ENCODE data around the gene PFDN1.

Gene PFDN1

GRCh38 chr5:140336388-140336787 lies 33.5 kb upstream of the PFDN1 start:
- Histone ChIP-seq H3K4me3 (replicated peaks; ENCODE audit: insufficient read depth, low read length) (no peak overlapping the region), H3K27ac (replicated peaks) (no peak overlapping the region), H3K27me3 (ENCODE audit: insufficient read depth, poor library complexity, severe bottlenecking) (no peaks in the 10 kb centered on the region)
- no peak for DNase-seq (ENCODE audit: low read depth in 1 of 2, low spot score in 1 of 2)
- TF ChIP-seq GABPA (IDR thresholded peaks at IDR 0.05; ENCODE audit: low read depth) (no peak), POLR2AphosphoS5 (IDR thresholded peaks at IDR 0.05; ENCODE audit: low read depth) (no peak), REST (IDR thresholded peaks at IDR 0.05; ENCODE audit: insufficient replicate concordance, low read depth) (no peak), SPI1 (IDR thresholded peaks at IDR 0.05; ENCODE audit: borderline replicate concordance, low read depth) (no peak), CTCF (IDR thresholded peaks at IDR 0.05; ENCODE audit: insufficient read depth, low read length) (no peak)

- TF ChIP-seq GABPA (IDR thresholded peaks at IDR 0.05; ENCODE audit: low read depth) = no peak
- TF ChIP-seq REST (IDR thresholded peaks at IDR 0.05; ENCODE audit: insufficient replicate concordance, low read depth) = no peak
- TF ChIP-seq CTCF (IDR thresholded peaks at IDR 0.05; ENCODE audit: insufficient read depth, low read length) = no peak
- no peak for TF ChIP-seq SPI1 (IDR thresholded peaks at IDR 0.05; ENCODE audit: borderline replicate concordance, low read depth)
- no peak for TF ChIP-seq POLR2AphosphoS5 (IDR thresholded peaks at IDR 0.05; ENCODE audit: low read depth)
- Histone ChIP-seq H3K27me3 (ENCODE audit: insufficient read depth, poor library complexity, severe bottlenecking) (no peaks in the 10 kb centered on the region), H3K27ac (replicated peaks) (no peak overlapping the region), H3K4me3 (replicated peaks; ENCODE audit: insufficient read depth, low read length) (no peak overlapping the region)
- no peak for DNase-seq (ENCODE audit: low read depth in 1 of 2, low spot score in 1 of 2)
Measured at GRCh38 chr5:140331638-140332037, 28.7 kb upstream of the PFDN1 start.

GRCh38 chr5:140329739-140330481 lies 27.0 kb upstream of the PFDN1 start:
- H3K4me3 ChIP-seq (replicated peaks; ENCODE audit: insufficient read depth, low read length) = no peak overlapping the region
- no peak overlapping the region for H3K27ac ChIP-seq (replicated peaks)
- TF ChIP-seq CTCF (IDR thresholded peaks at IDR 0.05; ENCODE audit: insufficient read depth, low read length) (no peak), SPI1 (IDR thresholded peaks at IDR 0.05; ENCODE audit: borderline replicate concordance, low read depth) (no peak), POLR2AphosphoS5 (IDR thresholded peaks at IDR 0.05; ENCODE audit: low read depth) (no peak), GABPA (IDR thresholded peaks at IDR 0.05; ENCODE audit: low read depth) (no peak), REST (IDR thresholded peaks at IDR 0.05; ENCODE audit: insufficient replicate concordance, low read depth) (no peak)
- H3K27me3 ChIP-seq (ENCODE audit: insufficient read depth, poor library complexity, severe bottlenecking) = no peaks in the 10 kb centered on the region
- no peak for DNase-seq (ENCODE audit: low read depth in 1 of 2, low spot score in 1 of 2)

All from HL-60 (cell line).